Loucy (cell line): ENCODE measurements around the gene COL1A1.

Experiments used
- CTCF ChIP-seq: fragments of 200-600 bp; sonication (generic); conservative IDR thresholded peaks from 2 replicates; pipeline ENCODE4 v1.5.1; 2014; ENCODE audit warnings: mild to moderate bottlenecking, antibody characterized with exemption, low read length
- EZH2phosphoT487 ChIP-seq: fragments of 200-600 bp; IDR thresholded peaks from 2 replicates; pipeline ENCODE4 v1.6.1; 2018; ENCODE audit warnings: antibody characterized with exemption, mild to moderate bottlenecking, moderate library complexity, borderline replicate concordance

GRCh38 chr17:50157891-50158290 is 43.5 kb downstream of the COL1A1 start:
- no peak for TF ChIP-seq CTCF
- no peak for TF ChIP-seq EZH2phosphoT487
